GM12875 (cell line): ENCODE measurements around the gene FYCO1.

Source experiments
- H3K4me3 ChIP-seq: one replicate; pipeline ENCODE4 v1.5.1; 2011; ENCODE audit warnings: low read depth, low read length, control low read depth
- CTCF ChIP-seq: IDR thresholded peaks from 2 replicates; pipeline ENCODE4 v1.5.1; 2011; ENCODE audit warnings: low read depth, mild to moderate bottlenecking, control low read depth, inconsistent platforms, low read length, moderate library complexity, borderline replicate concordance; ENCODE audit not compliant: insufficient read depth

FYCO1 gene

GRCh38 chr3:45909542-45909941 is 86.1 kb downstream of the FYCO1 start:
- no peak overlapping the region for H3K4me3 ChIP-seq
- TF ChIP-seq CTCF: no peak

- no peak overlapping the region for H3K4me3 ChIP-seq
- TF ChIP-seq CTCF: no peak
These were observed 86.9 kb downstream of the FYCO1 start for GRCh38 chr3:45908761-45909160.

- no peak overlapping the region for H3K4me3 ChIP-seq
- no peak for TF ChIP-seq CTCF
These were observed 87.6 kb downstream of the FYCO1 start for GRCh38 chr3:45907769-45908705.

- TF ChIP-seq CTCF: 0 out of 2 replicates have a peak, but pooled peaks have one; percentile 26
- no peak overlapping the region for H3K4me3 ChIP-seq
These were observed 88.8 kb downstream of the FYCO1 start for GRCh38 chr3:45906681-45907407.

- H3K4me3 ChIP-seq: no peak overlapping the region
- no peak for TF ChIP-seq CTCF
These were observed 89.9 kb downstream of the FYCO1 start for GRCh38 chr3:45905755-45906154.

- no peak overlapping the region for H3K4me3 ChIP-seq
- TF ChIP-seq CTCF: no peak
These were observed 90.7 kb downstream of the FYCO1 start for GRCh38 chr3:45904931-45905330.

- no peak for TF ChIP-seq CTCF
- H3K4me3 ChIP-seq: no peak overlapping the region
These were observed 98.7 kb downstream of the FYCO1 start for GRCh38 chr3:45896956-45897355.
